Inflammatory macrophage treated with lipopolysaccharide for 1 hour (primary cell): ENCODE data around the gene CFAP58.

Experiments
- DNase-seq, 2 donors: peaks; one replicate each; pipeline ENCODE4 v3.0.0-alpha.2; 2020 to 2022

CFAP58 gene

GRCh38 chr10:104374591-104374990, 21.0 kb downstream of the CFAP58 start:
- DNase-seq, result peak; percentile 15 to 33

GRCh38 chr10:104376784-104377300, 23.2 kb downstream of the CFAP58 start:
- DNase-seq, result no peak

DNA sequence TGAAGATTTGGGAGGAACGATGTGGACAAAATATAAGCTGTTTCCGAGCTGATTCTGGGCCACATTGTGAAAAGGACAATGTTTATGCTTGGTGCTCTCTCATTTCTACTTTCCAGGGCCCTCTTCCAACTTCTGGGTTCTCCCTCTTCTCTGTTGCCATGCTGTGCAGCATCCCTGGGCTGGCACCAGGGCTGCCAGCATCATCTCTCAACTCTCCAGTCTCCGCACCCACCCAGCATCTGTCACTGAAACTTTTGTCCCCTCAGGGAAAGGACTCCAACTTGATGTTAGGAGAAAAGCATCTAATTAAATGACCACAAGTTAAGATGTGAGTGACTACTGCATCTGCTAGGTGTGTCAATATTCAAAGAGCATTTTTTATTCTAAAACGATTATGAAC, 26.7 kb downstream of the CFAP58 start:
- no peak for DNase-seq

GRCh38 chr10:104387130-104387888, 33.7 kb downstream of the CFAP58 start:
- DNase-seq, result no peak

DNA sequence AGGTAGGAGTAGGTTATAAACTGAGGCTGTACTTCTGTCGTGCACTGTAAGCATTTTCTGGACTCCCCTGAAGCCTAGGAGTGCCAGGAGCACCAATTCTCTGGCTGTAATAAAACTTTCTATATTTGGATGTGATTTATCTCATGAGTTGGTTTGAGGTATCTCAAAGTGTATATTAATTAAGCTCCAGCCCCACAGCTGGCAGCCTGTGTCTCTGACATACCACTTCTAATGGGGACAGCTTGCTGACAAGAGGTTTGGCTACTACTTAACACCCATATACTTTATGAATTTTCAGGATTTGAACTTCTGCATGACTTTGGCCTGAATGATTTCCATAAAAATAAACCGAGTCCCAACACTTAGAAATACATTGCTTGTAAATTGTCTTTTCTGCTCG, 35.2 kb downstream of the CFAP58 start:
- DNase-seq, result no peak

- DNase-seq, result peak; percentile 7 to 16
Measured at GRCh38 chr10:104391150-104391968, 37.7 kb downstream of the CFAP58 start.

- no peak for DNase-seq
Measured at GRCh38 chr10:104391969-104392296, 38.3 kb downstream of the CFAP58 start.

DNA sequence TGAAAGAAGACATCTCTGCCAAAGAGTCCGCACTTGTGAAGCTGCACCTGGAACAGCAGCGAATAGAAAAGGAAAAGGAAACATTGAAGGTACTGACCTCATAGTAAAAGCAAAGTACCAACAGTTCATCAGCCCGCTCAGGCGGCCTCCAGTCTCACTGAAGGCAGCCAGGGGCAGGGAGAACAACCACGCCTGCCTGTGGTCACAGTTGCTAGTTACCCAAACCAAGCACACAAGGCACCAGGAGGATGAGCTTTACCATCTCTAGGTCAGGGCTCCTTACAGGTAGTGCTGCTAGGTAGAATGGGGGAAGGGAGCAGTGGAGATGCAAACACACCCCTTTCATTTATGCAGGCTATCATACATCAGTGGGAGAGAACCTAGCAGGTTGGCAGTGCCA, 39.8 kb downstream of the CFAP58 start:
- DNase-seq, result no peak

DNA sequence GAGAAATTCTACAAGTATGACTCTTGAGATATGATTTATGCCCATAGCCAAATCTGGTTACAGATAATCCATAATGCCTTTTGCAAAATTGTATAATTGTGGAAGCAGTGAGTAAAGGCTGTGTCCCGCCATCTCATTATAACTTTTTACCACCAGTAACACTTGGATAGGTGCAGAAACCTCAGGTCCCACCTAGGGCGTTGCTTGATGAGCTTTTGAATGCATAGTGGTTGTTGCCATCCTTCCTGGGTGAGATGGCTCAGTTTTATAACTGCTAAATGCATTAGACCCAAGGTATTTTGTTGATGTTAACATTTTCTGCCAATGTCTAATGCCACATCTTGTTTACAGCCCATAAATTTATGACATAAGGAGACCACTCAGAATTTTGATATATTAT, 42.9 kb downstream of the CFAP58 start:
- DNase-seq, result no peak

- DNase-seq, result no peak
Measured at GRCh38 chr10:104403636-104404035, 50.0 kb downstream of the CFAP58 start.

DNA sequence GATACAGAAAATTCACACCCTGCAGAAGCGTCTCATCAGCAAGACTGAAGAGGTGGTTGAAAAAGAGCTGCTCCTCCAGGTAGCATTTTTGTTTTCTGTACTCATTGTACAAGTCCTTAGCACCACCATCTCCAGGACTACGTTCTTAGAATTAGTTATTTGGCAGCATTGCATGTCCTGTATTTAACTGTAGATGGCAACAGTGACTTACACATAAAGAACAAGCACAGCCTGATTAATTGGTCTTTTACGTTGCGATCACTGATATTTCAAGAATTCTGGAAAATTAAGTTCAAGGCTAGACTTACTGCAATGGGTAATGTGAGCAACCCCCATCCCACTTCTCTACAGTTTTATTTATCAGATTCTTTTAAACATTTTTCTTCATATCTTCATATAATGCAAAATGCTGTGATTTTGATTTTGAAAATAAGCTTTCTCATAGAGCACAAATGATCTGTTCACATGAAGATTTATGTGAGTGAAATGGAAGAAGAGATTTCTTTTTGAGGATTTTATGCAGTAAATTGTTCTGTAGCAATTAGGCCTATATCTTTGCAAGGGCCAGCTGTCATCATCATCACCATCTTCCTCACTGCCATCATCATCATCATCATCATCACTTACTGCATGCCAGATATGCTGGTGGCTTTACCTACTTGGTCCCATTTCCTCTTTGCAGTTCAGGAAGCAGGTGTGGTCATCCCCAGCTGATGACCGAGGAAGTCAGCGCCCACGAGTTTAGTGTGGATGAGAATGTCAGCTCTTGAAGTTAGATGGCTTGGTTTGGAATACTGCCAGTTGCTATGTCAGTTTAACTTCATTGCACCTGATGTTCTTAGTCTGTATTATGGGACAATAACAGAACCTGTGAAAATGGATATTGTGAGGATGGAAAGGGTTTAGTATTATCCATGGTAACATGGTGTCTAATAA, 53.4 kb downstream of the CFAP58 start:
- DNase-seq, result peak; percentile 21 to 60

DNA sequence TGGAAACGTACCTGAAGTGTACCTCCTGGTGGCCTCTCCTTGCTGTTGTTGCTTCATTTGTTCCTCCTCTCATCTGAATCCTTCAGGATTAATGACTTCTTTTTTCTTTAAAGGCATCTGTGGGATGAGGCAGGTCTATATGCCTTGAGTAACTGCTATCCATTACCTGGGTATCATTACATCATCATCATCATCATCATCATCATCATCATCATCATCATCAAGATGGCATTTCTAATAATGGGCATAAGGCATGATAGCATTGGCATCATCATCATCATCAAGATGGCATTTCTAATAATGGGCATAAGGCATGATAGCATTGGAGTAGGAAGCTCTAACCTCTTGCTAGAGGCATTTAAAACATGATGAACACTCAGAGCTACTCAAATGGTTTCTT, 59.9 kb downstream of the CFAP58 start:
- no peak for DNase-seq

DNA sequence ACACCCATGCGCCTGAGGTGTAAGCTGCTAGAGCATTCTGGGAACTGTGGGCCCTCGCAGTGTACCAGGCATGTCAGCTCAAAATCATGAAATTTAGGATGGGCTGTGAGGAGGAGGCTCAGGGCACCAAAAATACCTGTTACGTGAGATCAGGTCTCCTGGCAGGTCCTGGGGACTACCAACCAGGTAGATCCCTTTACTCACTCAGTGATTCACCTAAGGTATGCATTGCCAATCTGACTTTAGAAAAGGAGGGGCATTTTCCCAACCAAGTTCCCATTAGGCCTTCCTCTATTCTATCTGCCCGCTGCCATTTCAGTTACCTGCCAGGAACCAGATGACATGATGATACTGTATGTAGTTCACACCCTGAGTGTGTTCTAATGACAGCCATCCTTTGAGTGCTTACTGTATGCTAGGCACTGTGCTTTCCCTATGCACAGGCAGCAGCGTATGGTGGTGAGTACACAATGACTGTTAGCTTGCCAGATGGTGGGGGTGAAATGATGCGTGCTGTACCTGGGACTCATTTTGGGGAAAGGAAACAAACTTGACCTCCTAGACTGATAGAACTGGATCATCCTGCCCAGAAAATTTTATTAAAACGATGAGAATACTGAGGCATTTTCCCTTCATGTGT, 62.0 kb downstream of the CFAP58 start:
- DNase-seq, result no peak

DNA sequence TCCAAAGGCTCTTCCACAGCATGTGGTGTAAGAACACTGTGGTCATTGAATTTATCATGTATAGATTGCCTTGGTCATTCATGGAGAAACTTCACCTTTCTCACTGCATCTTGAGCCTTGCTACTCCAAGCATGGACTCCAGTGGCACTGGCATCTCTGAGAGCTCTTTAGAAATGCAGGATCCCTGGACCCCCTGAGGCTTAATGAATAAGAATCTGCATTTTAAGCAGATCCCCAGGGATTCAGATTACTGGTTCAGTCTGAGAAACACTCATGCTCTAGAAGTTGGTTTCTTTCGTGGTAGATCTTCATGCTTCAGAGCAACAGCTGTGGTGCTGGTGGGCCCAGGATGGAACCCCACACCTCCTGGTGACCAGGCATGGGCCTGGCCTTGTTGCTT, 63.2 kb downstream of the CFAP58 start:
- DNase-seq, result no peak

DNA sequence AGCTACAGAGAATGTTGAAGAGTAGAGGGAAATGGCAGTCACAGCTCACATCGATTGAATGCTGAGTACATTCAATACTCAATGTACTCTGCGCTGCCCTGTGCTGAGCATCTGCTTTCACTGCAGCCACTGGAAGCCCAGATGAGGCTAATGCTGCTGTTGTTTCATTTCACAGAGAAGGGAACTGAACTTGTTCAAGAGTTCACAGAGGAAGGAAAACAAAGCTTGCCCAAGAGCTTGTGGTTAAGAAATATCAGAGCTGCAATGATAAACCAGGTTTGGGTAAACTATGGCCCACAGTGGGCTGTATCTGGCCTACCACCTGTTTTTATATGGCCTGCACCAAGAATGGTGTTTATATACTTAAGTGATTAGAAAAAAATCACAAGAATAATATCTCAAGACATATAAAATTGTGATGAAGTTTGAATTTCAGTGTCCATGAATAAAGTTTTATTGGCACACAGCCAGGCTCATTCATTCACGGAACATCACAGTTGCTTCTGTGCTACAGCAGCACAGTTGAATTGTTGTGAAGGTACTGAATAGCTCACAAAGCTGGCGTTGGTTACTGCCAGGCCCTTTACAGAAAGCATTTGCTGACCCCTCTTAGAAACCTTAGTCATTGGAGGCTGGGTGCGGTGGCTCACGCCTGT, 64.1 kb downstream of the CFAP58 start:
- DNase-seq, result peak; percentile 31 to 75

- DNase-seq, result no peak
Measured at GRCh38 chr10:104424719-104425118, 71.1 kb downstream of the CFAP58 start.

DNA sequence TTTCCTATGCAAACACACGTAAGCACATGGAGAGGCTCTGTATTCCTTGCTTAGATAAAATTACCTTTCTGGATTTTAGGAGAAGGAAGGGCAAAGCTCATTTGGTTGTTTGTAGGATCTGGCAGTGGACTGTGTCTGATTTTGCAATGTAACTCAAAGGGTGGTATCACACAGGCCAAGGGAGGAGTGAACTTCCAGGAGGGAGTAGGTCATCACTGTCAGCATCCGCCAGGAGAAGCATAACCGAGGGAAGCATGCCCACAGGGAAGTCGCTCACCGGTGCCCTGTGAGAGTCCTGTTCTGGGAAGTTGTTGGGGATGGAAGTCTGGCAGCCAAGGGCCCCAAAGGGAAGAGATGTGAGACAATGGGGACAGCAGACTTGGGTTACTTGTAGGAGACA, 74.4 kb downstream of the CFAP58 start:
- DNase-seq, result no peak

DNA sequence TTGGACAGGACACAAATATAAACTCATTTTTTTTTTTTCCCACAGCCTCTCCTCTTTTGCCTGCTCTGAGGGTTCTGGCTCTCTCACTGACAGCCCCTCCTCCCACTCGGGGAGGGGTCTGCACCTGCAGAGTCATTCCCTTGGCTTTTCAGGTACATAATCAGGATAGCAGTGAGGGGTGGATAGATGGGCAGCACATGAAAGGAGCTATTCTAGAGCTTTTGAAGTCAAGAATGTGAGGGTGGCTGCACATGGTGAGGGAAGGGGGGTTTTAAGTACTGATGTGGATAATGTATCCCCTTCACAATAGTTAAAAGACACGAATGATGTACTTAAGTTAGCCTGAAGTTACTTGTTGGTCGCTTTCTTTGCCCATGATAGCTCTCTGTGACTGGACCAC, 76.2 kb downstream of the CFAP58 start:
- no peak for DNase-seq

GRCh38 chr10:104430360-104430759, 76.7 kb downstream of the CFAP58 start:
- DNase-seq, result no peak

DNA sequence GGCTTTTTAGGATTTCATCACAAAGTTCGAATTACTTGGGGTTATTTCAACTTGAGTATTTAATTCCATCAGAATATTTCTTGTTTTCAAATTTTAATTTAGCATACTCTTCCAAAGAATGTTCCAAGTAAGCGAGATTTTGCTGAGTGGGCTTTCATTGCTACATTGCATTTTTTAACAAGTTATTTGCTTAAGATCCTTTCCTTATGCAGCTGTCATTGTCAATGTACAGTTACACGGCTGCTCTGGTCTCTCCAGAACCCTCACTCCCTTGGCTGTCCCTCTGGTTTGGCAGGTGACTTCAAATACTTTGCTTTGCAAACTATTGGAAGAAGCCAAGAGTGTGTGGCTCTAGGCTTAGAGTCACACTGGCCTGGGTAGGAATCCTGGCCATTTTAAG, 80.0 kb downstream of the CFAP58 start:
- DNase-seq, result no peak

- no peak for DNase-seq
Measured at GRCh38 chr10:104434601-104435000, 81.0 kb downstream of the CFAP58 start.

- DNase-seq, result no peak
Measured at GRCh38 chr10:104435822-104436221, 82.2 kb downstream of the CFAP58 start.
